Measurements from ENCODE around the gene AGBL1.

AGBL1 gene

GRCh38 chr15:86491118-86491517 lies 411.4 kb downstream of the AGBL1 start:
- no peaks in the 10 kb centered on the region for H3K36me3 ChIP-seq (replicated peaks in 1 of 2; ENCODE audit: control insufficient read depth in 2 of 2, insufficient read depth in 2 of 2, low read length in 2 of 2)
- H2BK15ac ChIP-seq (ENCODE audit: low read length): no peak overlapping the region
- no peak overlapping the region for H4K8ac ChIP-seq (ENCODE audit: low read depth, low read length)
- no peak overlapping the region for H3K18ac ChIP-seq (ENCODE audit: low read length)
- no peak overlapping the region for H3K23ac ChIP-seq (ENCODE audit: low read depth, low read length, poor library complexity)
- H2BK12ac ChIP-seq (ENCODE audit: low read length): no peak overlapping the region
- H3K4me3 ChIP-seq (ENCODE audit: low read length in 2 of 2): no peak overlapping the region
- no peaks in the 10 kb centered on the region for H3K9me3 ChIP-seq (replicated peaks in 1 of 2; ENCODE audit: control insufficient read depth in 2 of 2, insufficient read depth in 1 of 2, low read depth in 1 of 2, low read length in 2 of 2)
- peaks cover 0 to 1% of the 10 kb centered on the region in 2 donors for H3K4me1 ChIP-seq (ENCODE audit: control insufficient read depth in 2 of 2, insufficient read depth in 1 of 2, low read depth in 1 of 2, low read length in 2 of 2)
- H2BK120ac ChIP-seq (ENCODE audit: low read depth, low read length): no peak overlapping the region
- no peaks in the 10 kb centered on the region for H3K79me1 ChIP-seq (ENCODE audit: low read depth, low read length)
- H4K91ac ChIP-seq (ENCODE audit: low read depth, low read length, poor library complexity): no peak overlapping the region
- no peak for DNase-seq (ENCODE audit: low spot score)
- H3K27ac ChIP-seq (replicated peaks; ENCODE audit: low read length): no peak overlapping the region
- no peak overlapping the region for H3K4me2 ChIP-seq (ENCODE audit: insufficient read depth, low read length, poor library complexity, severe bottlenecking)
- no peaks in the 10 kb centered on the region for H3K27me3 ChIP-seq (ENCODE audit: control insufficient read depth in 3 of 3, insufficient read depth in 3 of 3, low read depth in 1 of 3, low read length in 3 of 3)
- H2AFZ ChIP-seq (ENCODE audit: low read length): no peak overlapping the region
- WGBS, 2 donors (ENCODE audit: extremely low coverage in 2 of 2, insufficient read length in 2 of 2, insufficient replicate concordance in 1 of 2): no CpG with 5 or more reads among the region's 2 CpGs
- H2AK5ac ChIP-seq (ENCODE audit: low read depth, low read length): no peak overlapping the region
- H2BK5ac ChIP-seq (ENCODE audit: low read length): no peak overlapping the region
- no peak overlapping the region for H3K4ac ChIP-seq (ENCODE audit: low read length)
- no peak overlapping the region for H3K9ac ChIP-seq (ENCODE audit: low read depth, low read length, poor library complexity)
- H3K14ac ChIP-seq (ENCODE audit: low read length): no peak overlapping the region

GRCh38 chr15:86493884-86494283 lies 414.2 kb downstream of the AGBL1 start:
- WGBS, 2 donors (ENCODE audit: extremely low coverage in 2 of 2, insufficient read length in 2 of 2, insufficient replicate concordance in 1 of 2): no CpG with 5 or more reads among the region's 3 CpGs
- no peak overlapping the region for H3K14ac ChIP-seq (ENCODE audit: low read length)

GRCh38 chr15:86494475-86494874 lies 414.8 kb downstream of the AGBL1 start:
- Histone ChIP-seq H2BK120ac (ENCODE audit: low read depth, low read length) (no peak overlapping the region), H3K4me3 (ENCODE audit: low read length in 2 of 2) (no peak overlapping the region), H3K36me3 (replicated peaks in 1 of 2; ENCODE audit: control insufficient read depth in 2 of 2, insufficient read depth in 2 of 2, low read length in 2 of 2) (no peaks in the 10 kb centered on the region), H3K18ac (ENCODE audit: low read length) (no peak overlapping the region), H3K4me1 (ENCODE audit: control insufficient read depth in 2 of 2, insufficient read depth in 1 of 2, low read depth in 1 of 2, low read length in 2 of 2) (peaks cover 0 to 1% of the 10 kb centered on the region in 2 donors), H2BK5ac (ENCODE audit: low read length) (no peak overlapping the region), H3K9me3 (replicated peaks in 1 of 2; ENCODE audit: control insufficient read depth in 2 of 2, insufficient read depth in 1 of 2, low read depth in 1 of 2, low read length in 2 of 2) (no peaks in the 10 kb centered on the region), H3K4me2 (ENCODE audit: insufficient read depth, low read length, poor library complexity, severe bottlenecking) (no peak overlapping the region), H2BK15ac (ENCODE audit: low read length) (no peak overlapping the region), H3K27me3 (ENCODE audit: control insufficient read depth in 3 of 3, insufficient read depth in 3 of 3, low read depth in 1 of 3, low read length in 3 of 3) (no peaks in the 10 kb centered on the region), H2AK5ac (ENCODE audit: low read depth, low read length) (no peak overlapping the region), H2BK12ac (ENCODE audit: low read length) (no peak overlapping the region), H3K27ac (replicated peaks; ENCODE audit: low read length) (no peak overlapping the region), H4K8ac (ENCODE audit: low read depth, low read length) (no peak overlapping the region), H3K4ac (ENCODE audit: low read length) (no peak overlapping the region), H4K91ac (ENCODE audit: low read depth, low read length, poor library complexity) (no peak overlapping the region), H3K14ac (ENCODE audit: low read length) (no peak overlapping the region), H3K9ac (ENCODE audit: low read depth, low read length, poor library complexity) (no peak overlapping the region), H3K79me1 (ENCODE audit: low read depth, low read length) (no peaks in the 10 kb centered on the region), H3K23ac (ENCODE audit: low read depth, low read length, poor library complexity) (no peak overlapping the region), H2AFZ (ENCODE audit: low read length) (no peak overlapping the region)
- DNase-seq (ENCODE audit: low spot score): no peak
- no CpG with 5 or more reads among the region's 1 CpG for WGBS, 2 donors (ENCODE audit: extremely low coverage in 2 of 2, insufficient read length in 2 of 2, insufficient replicate concordance in 1 of 2)

More at GRCh38 chr15:86493884-86494283, 414.2 kb downstream of the AGBL1 start:
- H3K36me3 ChIP-seq (replicated peaks in 1 of 2; ENCODE audit: control insufficient read depth in 2 of 2, insufficient read depth in 2 of 2, low read length in 2 of 2): no peaks in the 10 kb centered on the region
- no peak for DNase-seq (ENCODE audit: low spot score)
- H2BK5ac ChIP-seq (ENCODE audit: low read length): no peak overlapping the region
- H3K4me1 ChIP-seq (ENCODE audit: control insufficient read depth in 2 of 2, insufficient read depth in 1 of 2, low read depth in 1 of 2, low read length in 2 of 2): peaks cover 0 to 1% of the 10 kb centered on the region in 2 donors
- no peak overlapping the region for H3K4me2 ChIP-seq (ENCODE audit: insufficient read depth, low read length, poor library complexity, severe bottlenecking)
- H3K23ac ChIP-seq (ENCODE audit: low read depth, low read length, poor library complexity): no peak overlapping the region
- no peak overlapping the region for H4K91ac ChIP-seq (ENCODE audit: low read depth, low read length, poor library complexity)
- no peak overlapping the region for H3K4ac ChIP-seq (ENCODE audit: low read length)
- no peak overlapping the region for H2BK15ac ChIP-seq (ENCODE audit: low read length)
- H3K27ac ChIP-seq (replicated peaks; ENCODE audit: low read length): no peak overlapping the region
- no peak overlapping the region for H2AFZ ChIP-seq (ENCODE audit: low read length)
- no peak overlapping the region for H3K4me3 ChIP-seq (ENCODE audit: low read length in 2 of 2)
- H4K8ac ChIP-seq (ENCODE audit: low read depth, low read length): no peak overlapping the region
- no peak overlapping the region for H3K9ac ChIP-seq (ENCODE audit: low read depth, low read length, poor library complexity)
- no peak overlapping the region for H2BK12ac ChIP-seq (ENCODE audit: low read length)
- no peaks in the 10 kb centered on the region for H3K79me1 ChIP-seq (ENCODE audit: low read depth, low read length)
- H3K9me3 ChIP-seq (replicated peaks in 1 of 2; ENCODE audit: control insufficient read depth in 2 of 2, insufficient read depth in 1 of 2, low read depth in 1 of 2, low read length in 2 of 2): no peaks in the 10 kb centered on the region
- H2BK120ac ChIP-seq (ENCODE audit: low read depth, low read length): no peak overlapping the region
- no peak overlapping the region for H3K18ac ChIP-seq (ENCODE audit: low read length)
- no peaks in the 10 kb centered on the region for H3K27me3 ChIP-seq (ENCODE audit: control insufficient read depth in 3 of 3, insufficient read depth in 3 of 3, low read depth in 1 of 3, low read length in 3 of 3)
- no peak overlapping the region for H2AK5ac ChIP-seq (ENCODE audit: low read depth, low read length)

- Histone ChIP-seq H2AFZ (ENCODE audit: low read length) (no peak overlapping the region), H3K27me3 (ENCODE audit: control insufficient read depth in 3 of 3, insufficient read depth in 3 of 3, low read depth in 1 of 3, low read length in 3 of 3) (no peaks in the 10 kb centered on the region), H3K9me3 (replicated peaks in 1 of 2; ENCODE audit: control insufficient read depth in 2 of 2, insufficient read depth in 1 of 2, low read depth in 1 of 2, low read length in 2 of 2) (no peaks in the 10 kb centered on the region), H3K18ac (ENCODE audit: low read length) (no peak overlapping the region), H3K4ac (ENCODE audit: low read length) (no peak overlapping the region), H2BK12ac (ENCODE audit: low read length) (no peak overlapping the region), H3K4me1 (ENCODE audit: control insufficient read depth in 2 of 2, insufficient read depth in 1 of 2, low read depth in 1 of 2, low read length in 2 of 2) (no peaks in the 10 kb centered on the region), H3K4me3 (ENCODE audit: low read length in 2 of 2) (no peak overlapping the region), H3K14ac (ENCODE audit: low read length) (no peak overlapping the region), H3K79me1 (ENCODE audit: low read depth, low read length) (no peaks in the 10 kb centered on the region), H2BK5ac (ENCODE audit: low read length) (no peak overlapping the region), H4K91ac (ENCODE audit: low read depth, low read length, poor library complexity) (no peak overlapping the region), H3K27ac (replicated peaks; ENCODE audit: low read length) (no peak overlapping the region), H3K4me2 (ENCODE audit: insufficient read depth, low read length, poor library complexity, severe bottlenecking) (no peak overlapping the region), H3K36me3 (replicated peaks in 1 of 2; ENCODE audit: control insufficient read depth in 2 of 2, insufficient read depth in 2 of 2, low read length in 2 of 2) (no peaks in the 10 kb centered on the region), H2AK5ac (ENCODE audit: low read depth, low read length) (no peak overlapping the region), H2BK120ac (ENCODE audit: low read depth, low read length) (no peak overlapping the region), H3K9ac (ENCODE audit: low read depth, low read length, poor library complexity) (no peak overlapping the region), H2BK15ac (ENCODE audit: low read length) (no peak overlapping the region), H3K23ac (ENCODE audit: low read depth, low read length, poor library complexity) (no peak overlapping the region), H4K8ac (ENCODE audit: low read depth, low read length) (no peak overlapping the region)
- no CpG with 5 or more reads among the region's 1 CpG for WGBS, 2 donors (ENCODE audit: extremely low coverage in 2 of 2, insufficient read length in 2 of 2, insufficient replicate concordance in 1 of 2)
- no peak for DNase-seq (ENCODE audit: low spot score)
Measured at GRCh38 chr15:86502301-86502700, 422.6 kb downstream of the AGBL1 start.
